ENCODE measurements around the gene AUP1. TPM values are rescaled to one million over a fixed set of nuclear protein-coding genes. Genes with fewer than 3 reads are reported as not detected.

AUP1 gene
- total and polyA plus RNA-seq, 9 of the 15 experiments (the other 6 are each of a cell fraction or from before 2014, with no cell fraction given) = 70.7 to 245 (median 165) TPM

DNA sequence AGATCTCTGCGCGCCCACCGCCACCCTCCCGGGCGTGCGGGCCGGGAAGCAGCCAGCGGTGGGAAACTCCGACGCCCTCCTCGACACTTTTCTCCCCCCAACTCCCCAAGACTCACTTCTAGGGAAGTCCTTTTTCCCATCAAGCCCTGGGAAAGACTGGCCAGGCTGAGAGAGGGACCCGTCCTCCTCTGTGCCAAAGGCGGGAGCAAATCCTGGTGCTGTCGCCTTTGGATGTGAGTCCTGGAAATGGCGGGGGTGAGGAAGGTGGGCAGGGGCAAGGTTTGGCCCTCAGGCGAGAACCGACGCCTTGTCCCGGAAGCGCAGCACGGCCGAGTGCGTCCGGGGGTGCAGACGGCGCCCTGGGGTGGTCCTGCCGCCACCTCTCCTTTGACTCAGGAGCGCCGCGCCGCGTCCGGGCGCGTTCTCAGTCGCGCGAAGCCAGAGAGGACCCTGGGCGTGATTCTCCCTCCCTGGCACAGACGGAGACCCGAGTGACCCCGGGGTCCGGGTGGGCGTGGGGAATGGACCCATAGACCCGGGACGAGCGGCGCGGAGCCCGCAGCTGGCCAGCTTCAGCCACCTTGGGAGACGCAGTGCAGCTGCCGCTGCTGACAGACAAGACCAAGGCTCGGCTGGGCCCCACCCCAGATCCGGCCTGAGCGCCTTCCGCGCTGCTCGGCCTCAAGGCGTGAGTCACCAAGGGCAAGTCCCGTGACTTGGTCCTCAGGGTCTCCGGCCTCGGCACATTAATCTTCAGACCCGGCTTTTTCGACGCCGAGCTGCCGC is 26.6 kb downstream of the AUP1 start (continued):
- TF ChIP-seq PATZ1 (CRISPR knock-in tag; IDR thresholded peaks at IDR 0.05; ENCODE audit: borderline replicate concordance) (no peak), PHB (CRISPR knock-in tag; IDR thresholded peaks at IDR 0.05) (peak; percentile 64; the same call in 1 of the 2 replicates), SMARCA4 (IDR thresholded peaks at IDR 0.05) (peak; percentile 68), CBX3 (IDR thresholded peaks at IDR 0.05; ENCODE audit: borderline replicate concordance in 1 of 2, low read length in 2 of 2) (peak in 1 of 2 experiments; percentile 68; a peak in 1 of 3 replicates), ZNF586 (CRISPR knock-in tag; conservative IDR thresholded peaks at IDR 0.05) (no peak), ZNF507 (tag; conservative IDR thresholded peaks at IDR 0.05) (no peak), EZH2 (IDR thresholded peaks at IDR 0.05; ENCODE audit: borderline replicate concordance, low read depth, low read length) (no peak), COPS2 (conservative IDR thresholded peaks at IDR 0.05) (no peak), NRF1 (conservative IDR thresholded peaks at IDR 0.05 in 1 of 2, IDR thresholded peaks at IDR 0.05 in 1 of 2) (peak; percentile 56 to 65), SP2 (IDR thresholded peaks at IDR 0.05; ENCODE audit: extremely low read depth, low read depth, low read length, poor library complexity, severe bottlenecking) (no peak), DMBX1 (CRISPR knock-in tag; IDR thresholded peaks at IDR 0.05; ENCODE audit: borderline replicate concordance) (no peak), ZNF12 (CRISPR knock-in tag; IDR thresholded peaks at IDR 0.05) (peak; percentile 14), ESRRB (CRISPR knock-in tag; IDR thresholded peaks at IDR 0.05; ENCODE audit: borderline replicate concordance) (no peak), NKRF (IDR thresholded peaks at IDR 0.05; ENCODE audit: borderline replicate concordance) (no peak), GABPB1 (CRISPR knock-in tag; IDR thresholded peaks at IDR 0.05) (peak; percentile 43), POLR2H (tag; IDR thresholded peaks at IDR 0.05; ENCODE audit: low read depth) (peak; percentile 79; the same call in 1 of the 2 replicates), TGIF2 (CRISPR knock-in tag; IDR thresholded peaks at IDR 0.05) (peak; percentile 47; the same call in 1 of the 2 replicates)
- TF ChIP-seq, protein P1, sequence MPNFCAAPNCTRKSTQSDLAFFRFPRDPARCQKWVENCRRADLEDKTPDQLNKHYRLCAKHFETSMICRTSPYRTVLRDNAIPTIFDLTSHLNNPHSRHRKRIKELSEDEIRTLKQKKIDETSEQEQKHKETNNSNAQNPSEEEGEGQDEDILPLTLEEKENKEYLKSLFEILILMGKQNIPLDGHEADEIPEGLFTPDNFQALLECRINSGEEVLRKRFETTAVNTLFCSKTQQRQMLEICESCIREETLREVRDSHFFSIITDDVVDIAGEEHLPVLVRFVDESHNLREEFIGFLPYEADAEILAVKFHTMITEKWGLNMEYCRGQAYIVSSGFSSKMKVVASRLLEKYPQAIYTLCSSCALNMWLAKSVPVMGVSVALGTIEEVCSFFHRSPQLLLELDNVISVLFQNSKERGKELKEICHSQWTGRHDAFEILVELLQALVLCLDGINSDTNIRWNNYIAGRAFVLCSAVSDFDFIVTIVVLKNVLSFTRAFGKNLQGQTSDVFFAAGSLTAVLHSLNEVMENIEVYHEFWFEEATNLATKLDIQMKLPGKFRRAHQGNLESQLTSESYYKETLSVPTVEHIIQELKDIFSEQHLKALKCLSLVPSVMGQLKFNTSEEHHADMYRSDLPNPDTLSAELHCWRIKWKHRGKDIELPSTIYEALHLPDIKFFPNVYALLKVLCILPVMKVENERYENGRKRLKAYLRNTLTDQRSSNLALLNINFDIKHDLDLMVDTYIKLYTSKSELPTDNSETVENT (CRISPR knock-in tag; IDR thresholded peaks at IDR 0.05) = peak; percentile 69; the same call in 1 of the 2 replicates

All from K562 (cell line).